Naive thymus-derived CD8-positive, alpha-beta T cell (primary cell): Measurements from ENCODE around the gene UBXN11. TPM values are rescaled to one million over a fixed set of nuclear protein-coding genes. Genes with fewer than 3 reads are reported as not detected.
A peak's percentile ranks its signal among the peaks of the same experiment; 100 is the strongest.

Source experiments
- ATAC-seq, 2 donors: fragments of 150-1000 bp; cut with Tn5 transposase in 1 of 2; sonication (Bioruptor Pico), chemical (Tn5 transposase) in 1 of 2; 1 replicate in 1 of 2; 2 replicates in 1 of 2; pipeline ENCODE4 v1.10.0; 2021; ENCODE audit warnings: mild to moderate bottlenecking in 2 of 2, moderate library complexity in 2 of 2
- POLR2A ChIA-PET: fragments of 350-600 bp; sonication (Branson Sonifier 250); formaldehyde crosslinking; loops from one replicate; lab custom pipeline; 2021; ENCODE audit warnings: antibody characterized with exemption; lab: Charles Lee
- DNase-seq, 10 donors: peaks; one replicate each; pipeline versions ENCODE4 v3.0.0 to v3.0.0-alpha.2; 2020 to 2022
- H3K27ac Mint-ChIP-seq, 10 donors: one replicate each; pipeline ENCODE4 v1.8.0; 2020 to 2022; ENCODE audit warnings: mild to moderate bottlenecking in 10 of 10, mixed read lengths in 10 of 10, moderate library complexity in 4 of 10, inconsistent platforms in 1 of 10
- H3K27me3 Mint-ChIP-seq, 5 donors: one replicate each; pipeline ENCODE4 v1.8.0; 2021 to 2022; ENCODE audit warnings: mixed read lengths in 5 of 5
- H3K36me3 Mint-ChIP-seq, 3 donors: one replicate each; pipeline ENCODE4 v1.8.0; 2020 to 2022; ENCODE audit warnings: mixed read lengths in 3 of 3, mild to moderate bottlenecking in 2 of 3, inconsistent platforms in 1 of 3
- H3K4me1 Mint-ChIP-seq, 4 donors: one replicate each; pipeline ENCODE4 v1.8.0; 2021 to 2022; ENCODE audit warnings: mixed read lengths in 4 of 4
- H3K4me3 Mint-ChIP-seq, 10 donors: one replicate each; pipeline ENCODE4 v1.8.0; 2020 to 2022; ENCODE audit warnings: mild to moderate bottlenecking in 10 of 10, mixed read lengths in 10 of 10, moderate library complexity in 6 of 10, inconsistent platforms in 1 of 10
- H3K9me3 Mint-ChIP-seq, 9 donors: one replicate each; pipeline ENCODE4 v1.8.0; 2020 to 2022; ENCODE audit warnings: mixed read lengths in 9 of 9, mild to moderate bottlenecking in 3 of 9, inconsistent platforms in 1 of 9, moderate library complexity in 1 of 9
- polyA plus RNA-seq, 3 donors: library from polyadenylated mRNA; unstranded; fragments of 300-500 nt; fragmentation: Illumina TruSeq; gene quantifications; one replicate each; pipeline ENCODE4 v1.2.3, GENCODE V29; 2021
- total RNA-seq, 8 experiments: library from RNA in 2 of 8; stranded (reverse) in 2 of 8; gene quantifications; one replicate each; pipeline ENCODE4 v1.2.3 and lab custom pipeline; 2021 to 2026

The UBXN11 gene
- total and polyA plus RNA-seq, 5 experiments from 2014 or later: 9.1 to 129 (median 14.7) TPM

GRCh38 chr1:26282401-26282918 lies 24.0 kb downstream of the UBXN11 start:
- Mint-ChIP-seq H3K27ac (peak overlapping the region; percentile 96 to 100 (median 98)), H3K4me1 (peaks cover 45 to 94% (median 89%) of the 10 kb centered on the region in 4 donors), H3K27me3 (no peaks in the 10 kb centered on the region), H3K36me3 (peaks cover 0 to 22% (median 8%) of the 10 kb centered on the region in 3 donors), H3K4me3 (peak overlapping the region in 9 of 10 donors; percentile 66 to 95 (median 90)), H3K9me3 (no peaks in the 10 kb centered on the region)
- no peak for ATAC-seq
- POLR2A ChIA-PET: interaction anchor here (1.5 to 30.4 kb wide), 5 partner anchors 7 to 96 kb away, joined by 6 to 2161 read pairs (median 17); partner anchors contain the start of genes CD52 and UBXN11
- DNase-seq: no peak

- peaks cover 0 to 23% (median 8%) of the 10 kb centered on the region in 3 donors for H3K36me3 Mint-ChIP-seq
- POLR2A ChIA-PET: interaction anchor here (0.6 to 30.4 kb wide), 11 partner anchors 7 to 436 kb away, joined by 3 to 2161 read pairs (median 6); partner anchors contain the start of genes CD52, CRYBG2 and UBXN11
- peak overlapping the region; percentile 90 to 100 (median 96) for H3K27ac Mint-ChIP-seq
- no peak for ATAC-seq
- no peaks in the 10 kb centered on the region for H3K9me3 Mint-ChIP-seq
- peak overlapping the region; percentile 86 to 95 (median 92) for H3K4me3 Mint-ChIP-seq
- no peak for DNase-seq
- peaks cover 42 to 94% (median 89%) of the 10 kb centered on the region in 4 donors for H3K4me1 Mint-ChIP-seq
- no peaks in the 10 kb centered on the region for H3K27me3 Mint-ChIP-seq
Measured at GRCh38 chr1:26281971-26282370, 24.5 kb downstream of the UBXN11 start.

- Mint-ChIP-seq H3K4me1 (peaks cover 46 to 94% (median 89%) of the 10 kb centered on the region in 4 donors), H3K27ac (peak overlapping the region; percentile 89 to 100 (median 96)), H3K36me3 (peaks cover 0 to 25% (median 8%) of the 10 kb centered on the region in 3 donors), H3K27me3 (no peaks in the 10 kb centered on the region), H3K4me3 (peak overlapping the region; percentile 86 to 95 (median 92)), H3K9me3 (no peaks in the 10 kb centered on the region)
- POLR2A ChIA-PET: interaction anchor here (0.6 to 30.4 kb wide), 14 partner anchors 8 to 435 kb away, joined by 3 to 2161 read pairs (median 6); partner anchors contain the start of genes CD52, CEP85, CRYBG2 and UBXN11
- ATAC-seq: no peak
- DNase-seq: no peak
Measured at GRCh38 chr1:26281091-26281958, 25.1 kb downstream of the UBXN11 start.

GRCh38 chr1:26280333-26281042 lies 25.9 kb downstream of the UBXN11 start:
- Mint-ChIP-seq H3K9me3 (no peaks in the 10 kb centered on the region), H3K4me3 (peak overlapping the region; percentile 86 to 95 (median 93)), H3K27ac (peak overlapping the region; percentile 89 to 100 (median 96)), H3K27me3 (no peaks in the 10 kb centered on the region), H3K36me3 (peaks cover 0 to 27% (median 8%) of the 10 kb centered on the region in 3 donors), H3K4me1 (peaks cover 49 to 94% (median 89%) of the 10 kb centered on the region in 4 donors)
- POLR2A ChIA-PET: interaction anchor here (0.8 to 30.4 kb wide), 13 partner anchors 9 to 152 kb away, joined by 3 to 2161 read pairs (median 7); partner anchors contain the start of genes CD52, CEP85, DHDDS and UBXN11
- DNase-seq: no peak
- no peak for ATAC-seq

GRCh38 chr1:26279456-26280332 lies 26.7 kb downstream of the UBXN11 start, which contains the start of gene SH3BGRL3:
TSS of gene SH3BGRL3 (plus strand) at chr1:26280086. CDS start at chr1:26280156, 70 bp downstream.
- Mint-ChIP-seq H3K27me3 (no peaks in the 10 kb centered on the region), H3K4me3 (peak within 1 kb of the TSS; percentile 86 to 95 (median 93)), H3K4me1 (peaks cover 46 to 89% (median 87%) of the 10 kb centered on the region in 4 donors), H3K27ac (peak within 1 kb of the TSS; percentile 93 to 100 (median 96)), H3K36me3 (peaks cover 0 to 28% (median 8%) of the 10 kb centered on the region in 3 donors), H3K9me3 (no peaks in the 10 kb centered on the region)
- DNase-seq (peak; percentile 73 to 89 (median 82)), ATAC-seq (peak; percentile 66 to 70)
- POLR2A ChIA-PET: interaction anchor here (0.6 to 30.4 kb wide), 15 partner anchors 9 to 192 kb away, joined by 3 to 2161 read pairs (median 5); partner anchors contain the start of genes CD52, CEP85, DHDDS and UBXN11

- DNase-seq: no peak
- H3K36me3 Mint-ChIP-seq: peaks cover 0 to 24% (median 8%) of the 10 kb centered on the region in 3 donors
Measured at GRCh38 chr1:26278724-26279455, 27.5 kb downstream of the UBXN11 start.

GRCh38 chr1:26278303-26278702 lies 28.1 kb downstream of the UBXN11 start:
- no peaks in the 10 kb centered on the region for H3K9me3 Mint-ChIP-seq
- no peaks in the 10 kb centered on the region for H3K27me3 Mint-ChIP-seq
- H3K36me3 Mint-ChIP-seq: peaks cover 0 to 21% (median 8%) of the 10 kb centered on the region in 3 donors
- DNase-seq (no peak), ATAC-seq (no peak)
- H3K4me1 Mint-ChIP-seq: peaks cover 40 to 81% (median 76%) of the 10 kb centered on the region in 4 donors
- POLR2A ChIA-PET: interaction anchor here (1.0 to 30.4 kb wide), 4 partner anchors 11 to 100 kb away, joined by 3 to 2161 read pairs (median 107); partner anchors contain the start of genes CD52 and UBXN11
- H3K4me3 Mint-ChIP-seq: peak overlapping the region in 6 of 10 donors; percentile 22 to 90 (median 48)
- peak overlapping the region; percentile 85 to 98 (median 95) for H3K27ac Mint-ChIP-seq

More at GRCh38 chr1:26278724-26279455, 27.5 kb downstream of the UBXN11 start:
- no peaks in the 10 kb centered on the region for H3K9me3 Mint-ChIP-seq
- H3K4me3 Mint-ChIP-seq: peak overlapping the region; percentile 84 to 95 (median 90)
- peak overlapping the region; percentile 93 to 98 (median 95) for H3K27ac Mint-ChIP-seq
- POLR2A ChIA-PET: interaction anchor here (0.6 to 30.4 kb wide), 12 partner anchors 8 to 193 kb away, joined by 3 to 2161 read pairs (median 6); partner anchors contain the start of genes CD52, CEP85 and UBXN11
- no peaks in the 10 kb centered on the region for H3K27me3 Mint-ChIP-seq
- peaks cover 43 to 86% (median 82%) of the 10 kb centered on the region in 4 donors for H3K4me1 Mint-ChIP-seq
- no peak for ATAC-seq

GRCh38 chr1:26277719-26278118 lies 28.7 kb downstream of the UBXN11 start:
- H3K27me3 Mint-ChIP-seq: no peaks in the 10 kb centered on the region
- POLR2A ChIA-PET: interaction anchor here (1.0 to 30.4 kb wide), 3 partner anchors 11 to 40 kb away, joined by 3 to 2161 read pairs (median 197); partner anchors contain the start of genes CD52 and UBXN11
- no peak for DNase-seq
- peak overlapping the region in 9 of 10 donors; percentile 85 to 98 (median 95) for H3K27ac Mint-ChIP-seq
- peaks cover 34 to 75% (median 70%) of the 10 kb centered on the region in 4 donors for H3K4me1 Mint-ChIP-seq
- ATAC-seq: no peak
- H3K4me3 Mint-ChIP-seq: peak overlapping the region in 2 of 10 donors; percentile 32 to 58
- H3K36me3 Mint-ChIP-seq: peaks cover 0 to 22% (median 8%) of the 10 kb centered on the region in 3 donors
- no peaks in the 10 kb centered on the region for H3K9me3 Mint-ChIP-seq

GRCh38 chr1:26277261-26277661 lies 29.2 kb downstream of the UBXN11 start:
- DNase-seq (no peak), ATAC-seq (no peak)
- H3K36me3 Mint-ChIP-seq: peaks cover 0 to 22% (median 9%) of the 10 kb centered on the region in 3 donors
- H3K4me3 Mint-ChIP-seq: peak overlapping the region in 7 of 10 donors; percentile 15 to 77 (median 37)
- H3K4me1 Mint-ChIP-seq: peaks cover 32 to 71% (median 66%) of the 10 kb centered on the region in 4 donors
- H3K27ac Mint-ChIP-seq: peak overlapping the region; percentile 57 to 98 (median 94)
- H3K27me3 Mint-ChIP-seq: no peaks in the 10 kb centered on the region
- H3K9me3 Mint-ChIP-seq: no peaks in the 10 kb centered on the region
- POLR2A ChIA-PET: interaction anchor here (1.0 to 30.4 kb wide), 3 partner anchors 12 to 41 kb away, joined by 3 to 2161 read pairs (median 197); partner anchors contain the start of genes CD52 and UBXN11

- POLR2A ChIA-PET: interaction anchor here (1.3 to 30.4 kb wide), 3 partner anchors 13 to 141 kb away, joined by 3 to 2161 read pairs (median 197); partner anchors contain the start of genes CD52 and UBXN11
- Mint-ChIP-seq H3K36me3 (peaks cover 0 to 28% (median 10%) of the 10 kb centered on the region in 3 donors), H3K9me3 (no peaks in the 10 kb centered on the region), H3K27me3 (no peaks in the 10 kb centered on the region), H3K4me3 (peak overlapping the region in 9 of 10 donors; percentile 8 to 81 (median 70)), H3K27ac (peak overlapping the region; percentile 57 to 98 (median 94)), H3K4me1 (peaks cover 28 to 64% (median 58%) of the 10 kb centered on the region in 4 donors)
- DNase-seq (no peak), ATAC-seq (no peak)
Measured at GRCh38 chr1:26276432-26276838, 30.0 kb downstream of the UBXN11 start.
